OCI-LY1 (cell line): ENCODE results near the gene GSTM2.
"Not testable (repeated sequence)": the region's sequence is repeated elsewhere in the genome, so short reads cannot be mapped to it uniquely, and the experiment has no call there.

Source experiments
- CTCF ChIP-seq: fragments of 200-600 bp; sonication (generic), shearing (Covaris generic); IDR thresholded peaks from 2 replicates; pipeline ENCODE4 v1.5.1; 2017; ENCODE audit warnings: mild to moderate bottlenecking, antibody characterized with exemption, low read length, moderate library complexity, mixed read lengths
- EZH2 ChIP-seq: fragments of 200-600 bp; sonication (generic), shearing (Covaris generic); IDR thresholded peaks from 2 replicates; pipeline ENCODE4 v1.8.0; 2017; ENCODE audit warnings: borderline replicate concordance, mixed run types, mild to moderate bottlenecking, antibody characterized with exemption, low read length, moderate library complexity, mixed read lengths

DNA sequence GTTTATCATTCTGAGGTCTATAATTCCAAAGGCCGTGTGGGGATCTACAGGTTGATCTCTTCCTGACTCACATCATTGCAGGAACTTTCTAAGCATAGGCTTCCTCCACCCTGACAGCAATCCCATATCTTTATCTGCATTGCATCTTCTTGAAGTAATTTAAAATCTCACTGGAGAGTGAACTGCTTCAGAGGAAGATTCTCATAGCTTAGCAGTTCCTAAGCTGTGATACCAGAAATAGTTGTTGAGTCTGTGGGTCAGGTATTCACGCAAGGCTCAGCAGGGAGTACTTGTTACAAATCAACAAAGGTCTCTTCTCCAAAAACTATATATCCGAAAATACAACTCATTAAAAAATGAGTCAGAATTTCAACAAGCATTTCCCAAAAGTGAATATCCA lies 27.3 kb downstream of the GSTM2 start:
- not testable (repeated sequence) for TF ChIP-seq CTCF, EZH2
